Measurements from ENCODE around the gene DHRS11. TPM values are rescaled to one million over a fixed set of nuclear protein-coding genes. Genes with fewer than 3 reads are reported as not detected.

The DHRS11 gene
- total RNA-seq, 4 donors from 2014 or later: 5.3 to 7.1 (median 6.0) TPM

- intact Hi-C loops (cut with DNase I): no loop called here
- Histone ChIP-seq H3K4me1 (peaks cover 0 to 7% (median 6%) of the 10 kb centered on the region in 4 donors), H3K27me3 (no peaks in the 10 kb centered on the region), H3K4me3 (no peak overlapping the region), H3K27ac (replicated peaks in 1 of 4) (no peak overlapping the region), H3K9me3 (no peaks in the 10 kb centered on the region), H3K36me3 (peaks cover 52 to 87% (median 69%) of the 10 kb centered on the region in 4 donors)
- DNase-seq (ENCODE audit: extremely low spot score): no peak
- 81% methylated on average over 2 of the region's 2 CpGs for WGBS
- TF ChIP-seq POLR2AphosphoS5 (IDR thresholded peaks at IDR 0.05) (no peak), POLR2A (IDR thresholded peaks at IDR 0.05; ENCODE audit: low read depth) (no peak), EP300 (IDR thresholded peaks at IDR 0.05) (no peak)
- TF ChIP-seq, protein P1, sequence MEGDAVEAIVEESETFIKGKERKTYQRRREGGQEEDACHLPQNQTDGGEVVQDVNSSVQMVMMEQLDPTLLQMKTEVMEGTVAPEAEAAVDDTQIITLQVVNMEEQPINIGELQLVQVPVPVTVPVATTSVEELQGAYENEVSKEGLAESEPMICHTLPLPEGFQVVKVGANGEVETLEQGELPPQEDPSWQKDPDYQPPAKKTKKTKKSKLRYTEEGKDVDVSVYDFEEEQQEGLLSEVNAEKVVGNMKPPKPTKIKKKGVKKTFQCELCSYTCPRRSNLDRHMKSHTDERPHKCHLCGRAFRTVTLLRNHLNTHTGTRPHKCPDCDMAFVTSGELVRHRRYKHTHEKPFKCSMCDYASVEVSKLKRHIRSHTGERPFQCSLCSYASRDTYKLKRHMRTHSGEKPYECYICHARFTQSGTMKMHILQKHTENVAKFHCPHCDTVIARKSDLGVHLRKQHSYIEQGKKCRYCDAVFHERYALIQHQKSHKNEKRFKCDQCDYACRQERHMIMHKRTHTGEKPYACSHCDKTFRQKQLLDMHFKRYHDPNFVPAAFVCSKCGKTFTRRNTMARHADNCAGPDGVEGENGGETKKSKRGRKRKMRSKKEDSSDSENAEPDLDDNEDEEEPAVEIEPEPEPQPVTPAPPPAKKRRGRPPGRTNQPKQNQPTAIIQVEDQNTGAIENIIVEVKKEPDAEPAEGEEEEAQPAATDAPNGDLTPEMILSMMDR (IDR thresholded peaks at IDR 0.05): no peak
These were observed 13.0 kb upstream of the DHRS11 start for GRCh38 chr17:36578671-36579070.

DNA sequence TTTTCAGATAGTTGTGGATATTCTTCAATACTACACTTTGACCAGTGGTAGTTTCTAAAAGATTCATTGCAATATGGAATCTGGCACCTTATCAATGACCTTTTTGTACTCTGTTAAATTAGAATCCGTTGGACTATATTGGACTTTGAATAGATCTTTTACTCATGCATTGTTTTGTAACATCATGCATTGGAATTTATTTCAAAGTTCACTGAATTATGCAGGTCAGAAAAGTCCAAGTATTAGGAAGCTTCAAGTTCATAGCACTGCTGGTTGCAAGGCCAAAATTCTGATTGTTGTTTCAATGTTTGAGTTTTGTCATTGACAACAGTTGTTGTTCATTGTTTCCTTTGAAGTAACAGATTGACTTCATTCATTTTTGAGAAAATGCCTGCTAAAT lies 7.9 kb upstream of the DHRS11 start:
- Histone ChIP-seq H3K9me3 (no peaks in the 10 kb centered on the region), H3K36me3 (peaks cover 77 to 100% (median 91%) of the 10 kb centered on the region in 4 donors), H3K27ac (replicated peaks in 1 of 4) (no peak overlapping the region), H3K4me3 (no peak overlapping the region), H3K4me1 (no peaks in the 10 kb centered on the region), H3K27me3 (no peaks in the 10 kb centered on the region)
- intact Hi-C loops (cut with DNase I): no loop called here
- DNase-seq (ENCODE audit: extremely low spot score): no peak
- no peak for TF ChIP-seq POLR2AphosphoS5 (IDR thresholded peaks at IDR 0.05)
- WGBS: 65% methylated on average over 1 of the region's 1 CpG

DNA sequence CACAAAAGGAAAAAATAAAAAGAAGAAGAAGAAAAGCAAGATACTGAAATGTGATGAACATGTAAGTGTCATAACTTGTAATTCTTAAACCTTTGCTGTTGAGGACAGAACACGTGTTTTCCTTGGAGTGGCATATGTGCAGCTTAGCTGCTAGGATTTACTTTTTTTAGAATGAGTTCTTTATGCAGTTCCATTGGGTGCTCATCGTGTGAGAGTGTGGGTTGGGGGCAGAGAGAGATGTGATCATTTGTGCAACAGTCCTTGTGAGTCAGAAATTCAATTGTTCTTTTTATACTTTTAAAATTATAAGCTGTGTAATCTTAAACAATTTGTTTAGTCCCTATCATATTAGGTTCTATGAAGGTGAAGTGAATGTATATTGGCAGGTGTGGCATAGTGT lies 5.5 kb upstream of the DHRS11 start:
- intact Hi-C loops (cut with DNase I): no loop called here

GRCh38 chr17:36590082-36590481 lies 1.6 kb upstream of the DHRS11 start:
- Histone ChIP-seq H3K9me3 (no peaks in the 10 kb centered on the region), H3K27me3 (no peaks in the 10 kb centered on the region), H3K4me3 (no peak overlapping the region), H3K4me1 (peaks cover 19 to 29% (median 22%) of the 10 kb centered on the region in 4 donors), H3K36me3 (peaks cover 35 to 53% (median 44%) of the 10 kb centered on the region in 4 donors), H3K27ac (replicated peaks in 1 of 4) (no peak overlapping the region)
- WGBS: 58% methylated on average over 2 of the region's 2 CpGs
- TF ChIP-seq POLR2A (IDR thresholded peaks at IDR 0.05; ENCODE audit: low read depth) (no peak), EP300 (IDR thresholded peaks at IDR 0.05) (no peak), POLR2AphosphoS5 (IDR thresholded peaks at IDR 0.05) (no peak)
- TF ChIP-seq, protein P1 (IDR thresholded peaks at IDR 0.05): no peak
- intact Hi-C loops (cut with DNase I): no loop called here
- no peak for DNase-seq (ENCODE audit: extremely low spot score)

More for the DNA sequence above, 5.5 kb upstream of the DHRS11 start:
- H3K4me3 ChIP-seq: no peak overlapping the region
- DNase-seq (ENCODE audit: extremely low spot score): no peak
- H3K36me3 ChIP-seq: peaks cover 62 to 92% (median 78%) of the 10 kb centered on the region in 4 donors
- WGBS: 92% methylated on average over 2 of the region's 2 CpGs
- no peaks in the 10 kb centered on the region for H3K9me3 ChIP-seq
- H3K4me1 ChIP-seq: peaks cover 1 to 5% (median 3%) of the 10 kb centered on the region in 4 donors
- TF ChIP-seq POLR2A (IDR thresholded peaks at IDR 0.05; ENCODE audit: low read depth) (no peak), POLR2AphosphoS5 (IDR thresholded peaks at IDR 0.05) (no peak), EP300 (IDR thresholded peaks at IDR 0.05) (no peak)
- TF ChIP-seq, protein P1 (IDR thresholded peaks at IDR 0.05): no peak
- H3K27me3 ChIP-seq: no peaks in the 10 kb centered on the region
- no peak overlapping the region for H3K27ac ChIP-seq (replicated peaks in 1 of 4)

GRCh38 chr17:36592316-36592715 lies 637 bp downstream of the DHRS11 start:
- Histone ChIP-seq H3K4me3 (peak overlapping the region; percentile 69 to 98 (median 96)), H3K9me3 (no peaks in the 10 kb centered on the region), H3K4me1 (peaks cover 19 to 29% (median 22%) of the 10 kb centered on the region in 4 donors), H3K27me3 (no peaks in the 10 kb centered on the region), H3K27ac (replicated peaks in 1 of 4) (peak overlapping the region; percentile 67 to 82 (median 79)), H3K36me3 (peaks cover 13 to 31% (median 25%) of the 10 kb centered on the region in 4 donors)
- intact Hi-C loops (cut with DNase I): no loop called here
- no peak for DNase-seq (ENCODE audit: extremely low spot score)
- TF ChIP-seq POLR2A (IDR thresholded peaks at IDR 0.05; ENCODE audit: low read depth): no peak
- TF ChIP-seq POLR2AphosphoS5 (IDR thresholded peaks at IDR 0.05): no peak
- TF ChIP-seq, protein P1 (IDR thresholded peaks at IDR 0.05): no peak
- TF ChIP-seq EP300 (IDR thresholded peaks at IDR 0.05): no peak
- 11% methylated on average over 6 of the region's 20 CpGs for WGBS
